SK-N-SH treated with all-trans-retinoic acid at 6 μM for 48 hours (cell line): ENCODE data around the gene CASZ1.

ENCODE experiments used
- ARNTL ChIP-seq: fragments of 450-650 bp; formaldehyde crosslinking; IDR thresholded peaks from 2 replicates; pipeline ENCODE4 v1.5.0; 2020; ENCODE audit warnings: low read depth, mild to moderate bottlenecking, moderate library complexity, borderline replicate concordance
- BACH2 ChIP-seq: fragments of 250-450 bp; sonication (Bioruptor Pico); IDR thresholded peaks from 2 replicates; pipeline ENCODE4 v1.9.0; 2021; ENCODE audit warnings: mild to moderate bottlenecking, borderline replicate concordance
- CSDC2 ChIP-seq: fragments of 250-450 bp; sonication (Bioruptor Pico); IDR thresholded peaks from 2 replicates; pipeline ENCODE4 v1.5.0; 2020; ENCODE audit warnings: mild to moderate bottlenecking, moderate library complexity
- ESRRG ChIP-seq: fragments of 250-450 bp; sonication (Bioruptor Pico); IDR thresholded peaks from 2 replicates; pipeline ENCODE4 v1.6.1; 2021; ENCODE audit warnings: mild to moderate bottlenecking
- ISL1 ChIP-seq: fragments of 250-450 bp; sonication (Bioruptor Pico); IDR thresholded peaks from 2 replicates; pipeline ENCODE4 v2.1.2; 2022; ENCODE audit warnings: mild to moderate bottlenecking, moderate library complexity
- TCF4 ChIP-seq: fragments of 250-450 bp; sonication (Bioruptor Pico); IDR thresholded peaks from 2 replicates; pipeline ENCODE4 v1.8.0; 2021; ENCODE audit warnings: mild to moderate bottlenecking, moderate library complexity, borderline replicate concordance
- ZFP3 ChIP-seq: fragments of 250-450 bp; sonication (Bioruptor Pico); IDR thresholded peaks from 2 replicates; pipeline ENCODE4 v1.5.0; 2020; ENCODE audit warnings: mild to moderate bottlenecking, moderate library complexity
- ZFP30 ChIP-seq: fragments of 450-650 bp; formaldehyde crosslinking; IDR thresholded peaks from 2 replicates; pipeline ENCODE4 v1.5.0; 2022; ENCODE audit warnings: mild to moderate bottlenecking, moderate library complexity
- ZNF565 ChIP-seq: fragments of 450-650 bp; formaldehyde crosslinking; conservative IDR thresholded peaks from 2 replicates; pipeline ENCODE4 v1.5.0; 2020; ENCODE audit warnings: low read depth, mild to moderate bottlenecking, moderate library complexity
- ZNF8 ChIP-seq: fragments of 450-650 bp; formaldehyde crosslinking; IDR thresholded peaks from 2 replicates; pipeline ENCODE4 v1.5.0; 2020; ENCODE audit warnings: mild to moderate bottlenecking, moderate library complexity
- TF ChIP-seq, protein P1 (sequence below): fragments of 250-450 bp; sonication (Bioruptor Pico); IDR thresholded peaks from 2 replicates; pipeline ENCODE4 v1.5.0; 2020; ENCODE audit warnings: mild to moderate bottlenecking, moderate library complexity
- TF ChIP-seq, protein P2 (sequence below): fragments of 250-450 bp; sonication (Bioruptor Pico); IDR thresholded peaks from 2 replicates; pipeline ENCODE4 v1.8.0; 2020; ENCODE audit warnings: mild to moderate bottlenecking, moderate library complexity, borderline replicate concordance

DNA sequence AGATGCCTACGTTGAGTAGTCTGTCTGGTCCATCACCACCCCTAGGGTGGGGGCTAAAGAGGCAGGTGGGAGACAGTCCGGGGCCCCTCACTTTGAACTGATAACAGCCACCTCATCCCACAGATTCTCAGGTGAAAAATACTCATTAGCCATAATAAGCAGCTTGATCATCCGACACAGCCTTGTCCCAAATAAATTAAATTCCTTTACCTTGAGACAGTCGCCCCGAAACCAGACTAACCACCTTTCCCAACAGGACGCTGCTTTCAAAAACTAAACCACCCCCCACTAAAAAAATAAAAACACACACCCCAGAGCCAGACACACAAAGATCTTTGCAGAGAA is 103.3 kb downstream of the CASZ1 start:
- TF ChIP-seq TCF4 (CRISPR knock-in tag), result no peak
- no peak for TF ChIP-seq ZFP30
- no peak for TF ChIP-seq ESRRG
- TF ChIP-seq, protein P1, sequence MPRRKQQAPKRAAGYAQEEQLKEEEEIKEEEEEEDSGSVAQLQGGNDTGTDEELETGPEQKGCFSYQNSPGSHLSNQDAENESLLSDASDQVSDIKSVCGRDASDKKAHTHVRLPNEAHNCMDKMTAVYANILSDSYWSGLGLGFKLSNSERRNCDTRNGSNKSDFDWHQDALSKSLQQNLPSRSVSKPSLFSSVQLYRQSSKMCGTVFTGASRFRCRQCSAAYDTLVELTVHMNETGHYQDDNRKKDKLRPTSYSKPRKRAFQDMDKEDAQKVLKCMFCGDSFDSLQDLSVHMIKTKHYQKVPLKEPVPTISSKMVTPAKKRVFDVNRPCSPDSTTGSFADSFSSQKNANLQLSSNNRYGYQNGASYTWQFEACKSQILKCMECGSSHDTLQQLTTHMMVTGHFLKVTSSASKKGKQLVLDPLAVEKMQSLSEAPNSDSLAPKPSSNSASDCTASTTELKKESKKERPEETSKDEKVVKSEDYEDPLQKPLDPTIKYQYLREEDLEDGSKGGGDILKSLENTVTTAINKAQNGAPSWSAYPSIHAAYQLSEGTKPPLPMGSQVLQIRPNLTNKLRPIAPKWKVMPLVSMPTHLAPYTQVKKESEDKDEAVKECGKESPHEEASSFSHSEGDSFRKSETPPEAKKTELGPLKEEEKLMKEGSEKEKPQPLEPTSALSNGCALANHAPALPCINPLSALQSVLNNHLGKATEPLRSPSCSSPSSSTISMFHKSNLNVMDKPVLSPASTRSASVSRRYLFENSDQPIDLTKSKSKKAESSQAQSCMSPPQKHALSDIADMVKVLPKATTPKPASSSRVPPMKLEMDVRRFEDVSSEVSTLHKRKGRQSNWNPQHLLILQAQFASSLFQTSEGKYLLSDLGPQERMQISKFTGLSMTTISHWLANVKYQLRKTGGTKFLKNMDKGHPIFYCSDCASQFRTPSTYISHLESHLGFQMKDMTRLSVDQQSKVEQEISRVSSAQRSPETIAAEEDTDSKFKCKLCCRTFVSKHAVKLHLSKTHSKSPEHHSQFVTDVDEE (CRISPR knock-in tag), result no peak
- no peak for TF ChIP-seq CSDC2 (CRISPR knock-in tag)
- TF ChIP-seq ZNF565 (CRISPR knock-in tag), result no peak
- TF ChIP-seq BACH2 (CRISPR knock-in tag), result no peak
- TF ChIP-seq, protein P2, sequence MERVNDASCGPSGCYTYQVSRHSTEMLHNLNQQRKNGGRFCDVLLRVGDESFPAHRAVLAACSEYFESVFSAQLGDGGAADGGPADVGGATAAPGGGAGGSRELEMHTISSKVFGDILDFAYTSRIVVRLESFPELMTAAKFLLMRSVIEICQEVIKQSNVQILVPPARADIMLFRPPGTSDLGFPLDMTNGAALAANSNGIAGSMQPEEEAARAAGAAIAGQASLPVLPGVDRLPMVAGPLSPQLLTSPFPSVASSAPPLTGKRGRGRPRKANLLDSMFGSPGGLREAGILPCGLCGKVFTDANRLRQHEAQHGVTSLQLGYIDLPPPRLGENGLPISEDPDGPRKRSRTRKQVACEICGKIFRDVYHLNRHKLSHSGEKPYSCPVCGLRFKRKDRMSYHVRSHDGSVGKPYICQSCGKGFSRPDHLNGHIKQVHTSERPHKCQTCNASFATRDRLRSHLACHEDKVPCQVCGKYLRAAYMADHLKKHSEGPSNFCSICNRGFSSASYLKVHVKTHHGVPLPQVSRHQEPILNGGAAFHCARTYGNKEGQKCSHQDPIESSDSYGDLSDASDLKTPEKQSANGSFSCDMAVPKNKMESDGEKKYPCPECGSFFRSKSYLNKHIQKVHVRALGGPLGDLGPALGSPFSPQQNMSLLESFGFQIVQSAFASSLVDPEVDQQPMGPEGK (CRISPR knock-in tag), result no peak
- TF ChIP-seq ISL1 (CRISPR knock-in tag), result no peak
- TF ChIP-seq ARNTL (CRISPR knock-in tag), result no peak
- TF ChIP-seq ZNF8 (CRISPR knock-in tag), result no peak
- no peak for TF ChIP-seq ZFP3 (CRISPR knock-in tag)
